ENCODE data around the gene SLC12A3.

GRCh38 chr16:56941856-56942331 is 76.9 kb downstream of the SLC12A3 start:
- TF ChIP-seq CTCF (IDR thresholded peaks at IDR 0.05) (no peak), POLR2A (IDR thresholded peaks at IDR 0.05; ENCODE audit: low read depth) (no peak), POLR2AphosphoS5 (IDR thresholded peaks at IDR 0.05) (no peak), EP300 (IDR thresholded peaks at IDR 0.05) (no peak)

All from esophagus muscularis mucosa (tissue), 4 donors.